H1 (cell line): Measurements from ENCODE around the gene CENPV.

Experiments used
- EZH2 ChIP-seq: fragments of 200-600 bp; sonication (generic); IDR thresholded peaks from 2 replicates; pipeline ENCODE4 v1.7.1; 2012; ENCODE audit warnings: low read depth, mild to moderate bottlenecking, moderate library complexity, low read length, inconsistent platforms; ENCODE audit not compliant: severe bottlenecking
- KDM1A ChIP-seq: fragments of 200-600, 300-600 bp; sonication (generic); IDR thresholded peaks from 2 replicates; pipeline ENCODE4 v1.7.1; 2016; ENCODE audit warnings: mild to moderate bottlenecking, low read length, borderline replicate concordance
- NANOG ChIP-seq: IDR thresholded peaks from 2 replicates; pipeline ENCODE4 v1.6.1; 2011; ENCODE audit warnings: low read length, low read depth, mild to moderate bottlenecking, inconsistent platforms; ENCODE audit not compliant: insufficient read depth, poor library complexity, severe bottlenecking
- POLR2AphosphoS5 ChIP-seq: IDR thresholded peaks from 2 replicates; pipeline ENCODE4 v1.6.1; 2011; ENCODE audit warnings: low read depth, low read length
- SAP30 ChIP-seq: fragments of 300-600 bp; sonication (generic); IDR thresholded peaks from 2 replicates; pipeline ENCODE4 v1.7.1; 2012; ENCODE audit warnings: low read length, moderate library complexity, mild to moderate bottlenecking, inconsistent platforms; ENCODE audit not compliant: insufficient read depth, insufficient replicate concordance
- TAF1 ChIP-seq: IDR thresholded peaks from 2 replicates; pipeline ENCODE4 v1.6.1; 2011; ENCODE audit warnings: mild to moderate bottlenecking, low read depth, low read length
- TF ChIP-seq, protein P1 (sequence below): IDR thresholded peaks from 2 replicates; pipeline ENCODE4 v1.6.1; 2011; ENCODE audit warnings: low read length, improper control_type of control experiment

DNA sequence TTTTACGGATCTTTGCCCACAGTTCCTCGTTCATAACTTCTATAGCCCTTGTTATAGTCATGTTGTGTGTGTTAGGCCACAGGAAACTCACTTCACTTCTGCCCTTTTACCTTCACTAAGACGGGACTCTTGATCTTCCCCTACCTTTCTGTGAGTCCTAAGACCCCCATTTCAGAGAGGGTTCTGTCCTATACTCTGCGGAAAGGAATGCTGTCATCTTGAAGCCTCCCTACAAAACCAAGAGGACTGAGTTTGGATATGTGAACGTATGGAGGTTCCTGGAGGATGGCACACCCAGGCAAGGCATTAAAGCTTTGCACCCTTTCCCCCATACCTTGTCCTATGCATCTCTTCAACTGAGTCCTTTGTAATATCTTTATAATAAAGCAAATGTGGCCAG is 31.3 kb upstream of the CENPV start:
- TF ChIP-seq EZH2: no peak
- no peak for TF ChIP-seq POLR2AphosphoS5
- no peak for TF ChIP-seq SAP30
- TF ChIP-seq TAF1: no peak
- no peak for TF ChIP-seq NANOG
- TF ChIP-seq, protein P1, sequence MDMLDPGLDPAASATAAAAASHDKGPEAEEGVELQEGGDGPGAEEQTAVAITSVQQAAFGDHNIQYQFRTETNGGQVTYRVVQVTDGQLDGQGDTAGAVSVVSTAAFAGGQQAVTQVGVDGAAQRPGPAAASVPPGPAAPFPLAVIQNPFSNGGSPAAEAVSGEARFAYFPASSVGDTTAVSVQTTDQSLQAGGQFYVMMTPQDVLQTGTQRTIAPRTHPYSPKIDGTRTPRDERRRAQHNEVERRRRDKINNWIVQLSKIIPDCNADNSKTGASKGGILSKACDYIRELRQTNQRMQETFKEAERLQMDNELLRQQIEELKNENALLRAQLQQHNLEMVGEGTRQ: no peak
- TF ChIP-seq KDM1A: no peak
